SK-N-SH treated with all-trans-retinoic acid at 6 μM for 48 hours (cell line): Measurements from ENCODE around the gene GPATCH2.

ENCODE experiments used
- ATAC-seq: fragments of 200-7000 bp; cut with Tn5 transposase; 3 replicates; pipeline ENCODE4 v1.9.1; 2020; ENCODE audit warnings: mild to moderate bottlenecking, moderate library complexity
- ARNTL ChIP-seq: fragments of 450-650 bp; formaldehyde crosslinking; IDR thresholded peaks from 2 replicates; pipeline ENCODE4 v1.5.0; 2020; ENCODE audit warnings: low read depth, mild to moderate bottlenecking, moderate library complexity, borderline replicate concordance
- BACH2 ChIP-seq: fragments of 250-450 bp; sonication (Bioruptor Pico); IDR thresholded peaks from 2 replicates; pipeline ENCODE4 v1.9.0; 2021; ENCODE audit warnings: mild to moderate bottlenecking, borderline replicate concordance
- CSDC2 ChIP-seq: fragments of 250-450 bp; sonication (Bioruptor Pico); IDR thresholded peaks from 2 replicates; pipeline ENCODE4 v1.5.0; 2020; ENCODE audit warnings: mild to moderate bottlenecking, moderate library complexity
- ESRRG ChIP-seq: fragments of 250-450 bp; sonication (Bioruptor Pico); IDR thresholded peaks from 2 replicates; pipeline ENCODE4 v1.6.1; 2021; ENCODE audit warnings: mild to moderate bottlenecking
- GLIS3 ChIP-seq: fragments of 250-450 bp; sonication (Bioruptor Pico); IDR thresholded peaks from 2 replicates; pipeline ENCODE4 v1.5.0; 2020; ENCODE audit warnings: mild to moderate bottlenecking, moderate library complexity
- ISL1 ChIP-seq: fragments of 250-450 bp; sonication (Bioruptor Pico); IDR thresholded peaks from 2 replicates; pipeline ENCODE4 v2.1.2; 2022; ENCODE audit warnings: mild to moderate bottlenecking, moderate library complexity
- OSR1 ChIP-seq: fragments of 250-450 bp; sonication (Bioruptor Pico); IDR thresholded peaks from 2 replicates; pipeline ENCODE4 v1.8.0; 2022; ENCODE audit warnings: moderate library complexity, mild to moderate bottlenecking, inconsistent platforms
- POU6F1 ChIP-seq: fragments of 250-450 bp; sonication (Bioruptor Pico); IDR thresholded peaks from 2 replicates; pipeline ENCODE4 v1.8.0; 2021; ENCODE audit warnings: low read depth, mild to moderate bottlenecking, moderate library complexity, borderline replicate concordance
- PPARA ChIP-seq: fragments of 250-450 bp; sonication (Bioruptor Pico); IDR thresholded peaks from 2 replicates; pipeline ENCODE4 v1.5.0; 2020; ENCODE audit warnings: mild to moderate bottlenecking, borderline replicate concordance
- RARB ChIP-seq: fragments of 250-450 bp; sonication (Bioruptor Pico); IDR thresholded peaks from 2 replicates; pipeline ENCODE4 v1.8.0; 2021; ENCODE audit warnings: mild to moderate bottlenecking, moderate library complexity
- SNAI2 ChIP-seq: fragments of 250-450 bp; sonication (Bioruptor Pico); IDR thresholded peaks from 2 replicates; pipeline ENCODE4 v1.5.0; 2020; ENCODE audit warnings: mild to moderate bottlenecking, moderate library complexity
- TCF4 ChIP-seq: fragments of 250-450 bp; sonication (Bioruptor Pico); IDR thresholded peaks from 2 replicates; pipeline ENCODE4 v1.8.0; 2021; ENCODE audit warnings: mild to moderate bottlenecking, moderate library complexity, borderline replicate concordance
- TSHZ2 ChIP-seq: fragments of 250-450 bp; sonication (Bioruptor Pico); IDR thresholded peaks from 2 replicates; pipeline ENCODE4 v1.5.0; 2020; ENCODE audit warnings: mild to moderate bottlenecking, moderate library complexity
- ZC3H10 ChIP-seq: fragments of 250-450 bp; sonication (Bioruptor Pico); IDR thresholded peaks from 2 replicates; pipeline ENCODE4 v1.5.1; 2021; ENCODE audit warnings: mild to moderate bottlenecking, moderate library complexity
- ZFP3 ChIP-seq: fragments of 250-450 bp; sonication (Bioruptor Pico); IDR thresholded peaks from 2 replicates; pipeline ENCODE4 v1.5.0; 2020; ENCODE audit warnings: mild to moderate bottlenecking, moderate library complexity
- ZFP30 ChIP-seq: fragments of 450-650 bp; formaldehyde crosslinking; IDR thresholded peaks from 2 replicates; pipeline ENCODE4 v1.5.0; 2022; ENCODE audit warnings: mild to moderate bottlenecking, moderate library complexity
- ZNF565 ChIP-seq: fragments of 450-650 bp; formaldehyde crosslinking; conservative IDR thresholded peaks from 2 replicates; pipeline ENCODE4 v1.5.0; 2020; ENCODE audit warnings: low read depth, mild to moderate bottlenecking, moderate library complexity
- ZNF70 ChIP-seq: fragments of 450-650 bp; formaldehyde crosslinking; IDR thresholded peaks from 2 replicates; pipeline ENCODE4 v1.5.0; 2020; ENCODE audit warnings: mild to moderate bottlenecking, moderate library complexity
- ZNF8 ChIP-seq: fragments of 450-650 bp; formaldehyde crosslinking; IDR thresholded peaks from 2 replicates; pipeline ENCODE4 v1.5.0; 2020; ENCODE audit warnings: mild to moderate bottlenecking, moderate library complexity
- TF ChIP-seq, protein P1 (sequence below): fragments of 250-450 bp; sonication (Bioruptor Pico); IDR thresholded peaks from 2 replicates; pipeline ENCODE4 v1.8.0; 2020; ENCODE audit warnings: mild to moderate bottlenecking, moderate library complexity, borderline replicate concordance
- TF ChIP-seq, protein P2 (sequence below): fragments of 250-450 bp; sonication (Bioruptor Pico); IDR thresholded peaks from 2 replicates; pipeline ENCODE4 v1.5.1; 2021; ENCODE audit warnings: mild to moderate bottlenecking, moderate library complexity
- TF ChIP-seq, protein P3 (sequence below): fragments of 250-450 bp; sonication (Bioruptor Pico); IDR thresholded peaks from 2 replicates; pipeline ENCODE4 v1.5.1; 2020; ENCODE audit warnings: low read depth, mild to moderate bottlenecking, moderate library complexity

Gene GPATCH2

DNA sequence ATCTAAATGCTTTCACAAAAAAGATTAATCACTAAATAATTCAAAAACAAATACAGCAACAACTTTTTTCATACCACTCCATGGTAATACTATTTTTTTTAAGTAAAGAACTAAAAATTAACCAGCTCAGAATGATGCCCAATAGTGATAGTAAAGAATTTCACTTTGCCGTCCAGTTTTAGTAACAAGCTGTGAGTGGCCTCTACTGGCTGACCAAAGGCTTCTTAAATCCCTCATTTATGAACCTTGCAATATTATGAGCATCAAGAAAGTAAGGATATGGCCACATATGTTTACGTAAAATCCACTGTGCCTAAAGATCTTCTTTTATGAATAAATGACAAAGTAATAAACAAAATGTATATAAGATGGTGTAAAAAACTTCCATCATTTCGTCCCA, 108.6 kb downstream of the GPATCH2 start:
- no peak for ATAC-seq
- TF ChIP-seq BACH2 (CRISPR knock-in tag) (no peak), SNAI2 (CRISPR knock-in tag) (no peak), TSHZ2 (CRISPR knock-in tag) (no peak), RARB (no peak), ZFP3 (CRISPR knock-in tag) (no peak), ZNF70 (no peak), ZNF565 (CRISPR knock-in tag) (no peak), ZC3H10 (CRISPR knock-in tag) (no peak), CSDC2 (CRISPR knock-in tag) (no peak), ZNF8 (CRISPR knock-in tag) (no peak), TCF4 (CRISPR knock-in tag) (no peak), ZFP30 (CRISPR knock-in tag) (no peak), ESRRG (CRISPR knock-in tag) (no peak), OSR1 (no peak)
- TF ChIP-seq, protein P1, sequence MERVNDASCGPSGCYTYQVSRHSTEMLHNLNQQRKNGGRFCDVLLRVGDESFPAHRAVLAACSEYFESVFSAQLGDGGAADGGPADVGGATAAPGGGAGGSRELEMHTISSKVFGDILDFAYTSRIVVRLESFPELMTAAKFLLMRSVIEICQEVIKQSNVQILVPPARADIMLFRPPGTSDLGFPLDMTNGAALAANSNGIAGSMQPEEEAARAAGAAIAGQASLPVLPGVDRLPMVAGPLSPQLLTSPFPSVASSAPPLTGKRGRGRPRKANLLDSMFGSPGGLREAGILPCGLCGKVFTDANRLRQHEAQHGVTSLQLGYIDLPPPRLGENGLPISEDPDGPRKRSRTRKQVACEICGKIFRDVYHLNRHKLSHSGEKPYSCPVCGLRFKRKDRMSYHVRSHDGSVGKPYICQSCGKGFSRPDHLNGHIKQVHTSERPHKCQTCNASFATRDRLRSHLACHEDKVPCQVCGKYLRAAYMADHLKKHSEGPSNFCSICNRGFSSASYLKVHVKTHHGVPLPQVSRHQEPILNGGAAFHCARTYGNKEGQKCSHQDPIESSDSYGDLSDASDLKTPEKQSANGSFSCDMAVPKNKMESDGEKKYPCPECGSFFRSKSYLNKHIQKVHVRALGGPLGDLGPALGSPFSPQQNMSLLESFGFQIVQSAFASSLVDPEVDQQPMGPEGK (CRISPR knock-in tag), result no peak
- TF ChIP-seq, protein P2, sequence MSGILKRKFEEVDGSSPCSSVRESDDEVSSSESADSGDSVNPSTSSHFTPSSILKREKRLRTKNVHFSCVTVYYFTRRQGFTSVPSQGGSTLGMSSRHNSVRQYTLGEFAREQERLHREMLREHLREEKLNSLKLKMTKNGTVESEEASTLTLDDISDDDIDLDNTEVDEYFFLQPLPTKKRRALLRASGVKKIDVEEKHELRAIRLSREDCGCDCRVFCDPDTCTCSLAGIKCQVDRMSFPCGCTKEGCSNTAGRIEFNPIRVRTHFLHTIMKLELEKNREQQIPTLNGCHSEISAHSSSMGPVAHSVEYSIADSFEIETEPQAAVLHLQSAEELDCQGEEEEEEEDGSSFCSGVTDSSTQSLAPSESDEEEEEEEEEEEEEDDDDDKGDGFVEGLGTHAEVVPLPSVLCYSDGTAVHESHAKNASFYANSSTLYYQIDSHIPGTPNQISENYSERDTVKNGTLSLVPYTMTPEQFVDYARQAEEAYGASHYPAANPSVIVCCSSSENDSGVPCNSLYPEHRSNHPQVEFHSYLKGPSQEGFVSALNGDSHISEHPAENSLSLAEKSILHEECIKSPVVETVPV (CRISPR knock-in tag), result no peak
- TF ChIP-seq, protein P3, sequence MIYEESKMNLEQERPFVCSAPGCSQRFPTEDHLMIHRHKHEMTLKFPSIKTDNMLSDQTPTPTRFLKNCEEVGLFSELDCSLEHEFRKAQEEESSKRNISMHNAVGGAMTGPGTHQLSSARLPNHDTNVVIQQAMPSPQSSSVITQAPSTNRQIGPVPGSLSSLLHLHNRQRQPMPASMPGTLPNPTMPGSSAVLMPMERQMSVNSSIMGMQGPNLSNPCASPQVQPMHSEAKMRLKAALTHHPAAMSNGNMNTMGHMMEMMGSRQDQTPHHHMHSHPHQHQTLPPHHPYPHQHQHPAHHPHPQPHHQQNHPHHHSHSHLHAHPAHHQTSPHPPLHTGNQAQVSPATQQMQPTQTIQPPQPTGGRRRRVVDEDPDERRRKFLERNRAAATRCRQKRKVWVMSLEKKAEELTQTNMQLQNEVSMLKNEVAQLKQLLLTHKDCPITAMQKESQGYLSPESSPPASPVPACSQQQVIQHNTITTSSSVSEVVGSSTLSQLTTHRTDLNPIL, result no peak

DNA sequence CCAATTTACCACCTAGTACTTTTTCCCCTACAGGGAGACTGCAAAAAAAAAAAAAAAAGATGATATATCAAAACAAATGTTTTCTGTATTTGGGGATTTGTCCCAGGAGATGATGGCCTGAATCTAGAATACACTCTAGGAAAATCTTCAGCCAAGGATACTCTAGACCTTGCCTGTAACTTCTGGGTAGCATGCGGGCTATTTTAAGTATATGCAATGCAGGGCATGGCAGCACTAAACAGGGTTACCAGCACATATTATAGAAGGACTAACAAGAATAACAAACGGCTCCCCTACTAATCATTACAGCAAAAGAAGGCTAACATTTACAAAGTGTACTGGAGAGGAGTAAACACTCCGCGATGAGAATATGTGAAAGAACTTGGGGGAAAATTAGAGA, 109.6 kb downstream of the GPATCH2 start:
- TF ChIP-seq POU6F1 (CRISPR knock-in tag) (no peak), ZC3H10 (CRISPR knock-in tag) (no peak), ARNTL (no peak), RARB (no peak), PPARA (CRISPR knock-in tag) (no peak)
- ATAC-seq, result no peak

DNA sequence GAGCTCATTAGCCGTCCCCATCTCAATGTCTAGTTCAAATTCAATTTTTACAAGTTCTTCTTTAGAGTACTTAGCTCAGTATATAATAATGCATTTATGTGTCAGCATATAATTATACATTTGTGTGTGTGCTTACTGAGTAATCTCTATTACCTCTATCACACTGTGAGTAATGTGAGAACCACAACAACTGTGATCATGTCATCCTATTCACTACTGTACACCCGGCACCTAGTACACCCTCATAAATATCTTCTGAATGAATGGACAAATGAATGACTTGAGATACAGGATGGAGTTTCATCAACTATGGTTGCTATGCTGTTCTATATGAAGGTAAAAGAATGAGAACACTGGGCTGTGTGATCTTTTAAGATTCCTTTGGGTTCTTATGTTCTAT, 124.0 kb downstream of the GPATCH2 start:
- no peak for ATAC-seq
- no peak for TF ChIP-seq OSR1
- TF ChIP-seq ZNF70, result no peak
- no peak for TF ChIP-seq ISL1
- TF ChIP-seq PPARA (CRISPR knock-in tag), result no peak
- TF ChIP-seq, protein P2 (CRISPR knock-in tag), result no peak
- no peak for TF ChIP-seq SNAI2 (CRISPR knock-in tag)
- no peak for TF ChIP-seq TCF4 (CRISPR knock-in tag)
- TF ChIP-seq RARB, result no peak
- TF ChIP-seq, protein P1 (CRISPR knock-in tag), result no peak
- no peak for TF ChIP-seq GLIS3
- no peak for TF ChIP-seq ZFP30 (CRISPR knock-in tag)
- TF ChIP-seq TSHZ2 (CRISPR knock-in tag), result no peak
